Right atrium auricular region (tissue), 2 donors: ENCODE data around the gene ZFP92. TPM values are rescaled to one million over a fixed set of nuclear protein-coding genes. Genes with fewer than 3 reads are reported as not detected.

ENCODE experiments used
- DNase-seq: peaks from one replicate; pipeline ENCODE4 v3.0.0-alpha.2; 2019; ENCODE audit warnings: low spot score
- H3K27ac ChIP-seq, 2 donors: fragments of 200-600 bp; sonication (generic); 1 replicate in 1 of 2; 2 replicates in 1 of 2; pipeline ENCODE4 v1.5.1; 2016 to 2019
- H3K27me3 ChIP-seq, 2 donors: fragments of 200-600 bp; sonication (generic); one replicate each; pipeline versions ENCODE4 v1.5.1 to v1.6.0; 2017 to 2019
- H3K36me3 ChIP-seq: fragments of 200-600 bp; sonication (generic); one replicate; pipeline ENCODE4 v1.5.1; 2016
- H3K4me1 ChIP-seq, 2 donors: fragments of 200-600 bp; sonication (generic); one replicate each; pipeline versions ENCODE4 v1.5.1 to v1.6.0; 2017 to 2019
- H3K4me3 ChIP-seq, 2 donors: fragments of 200-600 bp; sonication (generic); 1 replicate in 1 of 2; 2 replicates in 1 of 2; pipeline ENCODE4 v1.5.1; 2017 to 2019; ENCODE audit warnings: mild to moderate bottlenecking in 1 of 2, moderate library complexity in 1 of 2
- H3K9me3 ChIP-seq, 2 donors: fragments of 200-600 bp; sonication (generic); one replicate each; pipeline ENCODE4 v1.5.1; 2019
- total RNA-seq, 2 donors: library from RNA; depleted of rRNA; stranded (reverse); fragments of >200 nt; gene quantifications; one replicate each; pipeline ENCODE4 v1.1.0, GENCODE V29; 2016
- TF ChIP-seq, protein P1 (sequence below), 2 donors: fragments of 200-600 bp; sonication (generic); IDR thresholded peaks; one replicate each; pipeline ENCODE4 v1.5.1; 2019; ENCODE audit warnings: antibody characterized with exemption in 2 of 2

ZFP92 gene
- total RNA-seq, 2 donors from 2014 or later, result 0.85 to 1.6 TPM

- Histone ChIP-seq H3K4me3 (no peak overlapping the region), H3K27ac (no peak overlapping the region), H3K4me1 (no peaks in the 10 kb centered on the region), H3K36me3 (no peaks in the 10 kb centered on the region), H3K27me3 (no peaks in the 10 kb centered on the region), H3K9me3 (no peaks in the 10 kb centered on the region)
- TF ChIP-seq, protein P1, sequence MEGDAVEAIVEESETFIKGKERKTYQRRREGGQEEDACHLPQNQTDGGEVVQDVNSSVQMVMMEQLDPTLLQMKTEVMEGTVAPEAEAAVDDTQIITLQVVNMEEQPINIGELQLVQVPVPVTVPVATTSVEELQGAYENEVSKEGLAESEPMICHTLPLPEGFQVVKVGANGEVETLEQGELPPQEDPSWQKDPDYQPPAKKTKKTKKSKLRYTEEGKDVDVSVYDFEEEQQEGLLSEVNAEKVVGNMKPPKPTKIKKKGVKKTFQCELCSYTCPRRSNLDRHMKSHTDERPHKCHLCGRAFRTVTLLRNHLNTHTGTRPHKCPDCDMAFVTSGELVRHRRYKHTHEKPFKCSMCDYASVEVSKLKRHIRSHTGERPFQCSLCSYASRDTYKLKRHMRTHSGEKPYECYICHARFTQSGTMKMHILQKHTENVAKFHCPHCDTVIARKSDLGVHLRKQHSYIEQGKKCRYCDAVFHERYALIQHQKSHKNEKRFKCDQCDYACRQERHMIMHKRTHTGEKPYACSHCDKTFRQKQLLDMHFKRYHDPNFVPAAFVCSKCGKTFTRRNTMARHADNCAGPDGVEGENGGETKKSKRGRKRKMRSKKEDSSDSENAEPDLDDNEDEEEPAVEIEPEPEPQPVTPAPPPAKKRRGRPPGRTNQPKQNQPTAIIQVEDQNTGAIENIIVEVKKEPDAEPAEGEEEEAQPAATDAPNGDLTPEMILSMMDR (IDR thresholded peaks at IDR 0.05), result no peak
- no peak for DNase-seq
These were observed 40.8 kb upstream of the ZFP92 start for GRCh38 chrX:153370293-153371055.

GRCh38 chrX:153371256-153371655 is 40.0 kb upstream of the ZFP92 start:
- Histone ChIP-seq H3K27ac (no peak overlapping the region), H3K9me3 (no peaks in the 10 kb centered on the region), H3K36me3 (no peaks in the 10 kb centered on the region), H3K4me3 (no peak overlapping the region), H3K27me3 (no peaks in the 10 kb centered on the region), H3K4me1 (no peaks in the 10 kb centered on the region)
- TF ChIP-seq, protein P1 (IDR thresholded peaks at IDR 0.05), result no peak
- no peak for DNase-seq

DNA sequence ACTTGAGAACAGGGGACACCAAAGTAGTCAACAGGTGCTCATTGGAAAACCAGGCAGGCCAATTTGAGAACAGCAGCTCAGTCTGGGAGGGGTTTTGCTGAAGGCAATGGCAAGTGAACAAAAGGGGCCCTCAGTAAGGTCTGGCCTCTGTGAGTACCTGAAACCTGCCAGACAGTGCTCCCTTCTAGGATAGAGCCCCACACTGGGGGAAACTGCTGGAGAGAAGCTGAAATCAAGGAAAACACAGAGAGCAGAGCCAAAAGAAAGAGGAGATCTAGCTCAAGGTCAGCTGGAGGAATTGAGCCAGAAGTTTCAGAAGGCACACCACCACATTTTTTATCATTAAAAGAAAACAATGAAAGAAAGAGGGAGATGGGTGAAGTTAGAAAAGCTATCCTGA is 38.3 kb upstream of the ZFP92 start:
- Histone ChIP-seq H3K4me1 (no peaks in the 10 kb centered on the region), H3K9me3 (peaks cover 0 to 12% of the 10 kb centered on the region in 2 donors), H3K27me3 (no peaks in the 10 kb centered on the region), H3K4me3 (no peak overlapping the region), H3K27ac (no peak overlapping the region), H3K36me3 (no peaks in the 10 kb centered on the region)
- DNase-seq, result no peak
- TF ChIP-seq, protein P1 (IDR thresholded peaks at IDR 0.05), result no peak

GRCh38 chrX:153374426-153374825 is 36.8 kb upstream of the ZFP92 start:
- Histone ChIP-seq H3K27ac (no peak overlapping the region), H3K4me1 (no peaks in the 10 kb centered on the region), H3K9me3 (peaks cover 0 to 17% of the 10 kb centered on the region in 2 donors), H3K4me3 (no peak overlapping the region), H3K27me3 (no peaks in the 10 kb centered on the region), H3K36me3 (no peaks in the 10 kb centered on the region)
- TF ChIP-seq, protein P1 (IDR thresholded peaks at IDR 0.05), result no peak
- no peak for DNase-seq

DNA sequence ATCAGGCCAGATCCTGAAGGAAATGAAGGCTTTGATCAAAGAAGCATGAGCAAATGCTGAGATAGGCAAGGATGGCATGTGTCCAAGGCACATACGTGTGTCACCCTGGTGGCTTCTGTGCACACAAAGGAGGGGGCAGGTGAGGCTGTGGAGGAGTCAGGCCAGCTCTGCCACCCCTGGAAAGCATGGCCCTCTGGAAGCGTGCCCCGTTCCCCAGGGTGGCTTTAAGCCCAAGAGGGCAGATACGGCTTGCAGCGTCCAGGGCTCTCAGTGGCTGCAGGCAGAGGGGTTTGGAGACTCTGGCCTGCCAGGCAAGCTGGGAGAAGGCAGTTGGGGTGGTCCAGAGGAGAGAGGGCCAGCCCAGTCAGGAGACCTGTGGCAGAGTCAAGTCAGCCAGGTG is 35.7 kb upstream of the ZFP92 start:
- no peaks in the 10 kb centered on the region for H3K27me3 ChIP-seq
- DNase-seq, result no peak
- no peaks in the 10 kb centered on the region for H3K36me3 ChIP-seq
- TF ChIP-seq, protein P1 (IDR thresholded peaks at IDR 0.05), result no peak
- no peaks in the 10 kb centered on the region for H3K4me1 ChIP-seq
- H3K27ac ChIP-seq, result no peak overlapping the region
- no peak overlapping the region for H3K4me3 ChIP-seq
- H3K9me3 ChIP-seq, result peaks cover 0 to 17% of the 10 kb centered on the region in 2 donors

GRCh38 chrX:153377727-153378126 is 33.5 kb upstream of the ZFP92 start:
- Histone ChIP-seq H3K9me3 (peaks cover 0 to 17% of the 10 kb centered on the region in 2 donors), H3K27ac (no peak overlapping the region), H3K4me3 (no peak overlapping the region), H3K4me1 (no peaks in the 10 kb centered on the region), H3K27me3 (no peaks in the 10 kb centered on the region), H3K36me3 (no peaks in the 10 kb centered on the region)
- no peak for DNase-seq
- TF ChIP-seq, protein P1 (IDR thresholded peaks at IDR 0.05), result no peak
